GM12875 (cell line): ENCODE measurements around the gene SUN1.
A peak's percentile ranks its signal among the peaks of the same experiment; 100 is the strongest.
"Not testable (repeated sequence)": the region's sequence is repeated elsewhere in the genome, so short reads cannot be mapped to it uniquely, and the experiment has no call there.

ENCODE experiments used
- H3K4me3 ChIP-seq: one replicate; pipeline ENCODE4 v1.5.1; 2011; ENCODE audit warnings: low read depth, low read length, control low read depth
- CTCF ChIP-seq: IDR thresholded peaks from 2 replicates; pipeline ENCODE4 v1.5.1; 2011; ENCODE audit warnings: low read depth, mild to moderate bottlenecking, control low read depth, inconsistent platforms, low read length, moderate library complexity, borderline replicate concordance; ENCODE audit not compliant: insufficient read depth

Gene SUN1

GRCh38 chr7:903921-904755, 71.9 kb downstream of the SUN1 start:
- no peak for TF ChIP-seq CTCF
- H3K4me3 ChIP-seq = no peak overlapping the region

GRCh38 chr7:904847-905246, 72.6 kb downstream of the SUN1 start:
- TF ChIP-seq CTCF = no peak

GRCh38 chr7:906776-907157, 74.5 kb downstream of the SUN1 start:
- no peak overlapping the region for H3K4me3 ChIP-seq
- TF ChIP-seq CTCF = no peak

More at GRCh38 chr7:904847-905246, 72.6 kb downstream of the SUN1 start:
- H3K4me3 ChIP-seq = no peak overlapping the region

- TF ChIP-seq CTCF = no peak
- H3K4me3 ChIP-seq = no peak overlapping the region
These were observed 75.1 kb downstream of the SUN1 start for GRCh38 chr7:907158-907980.

GRCh38 chr7:908159-908581, 75.9 kb downstream of the SUN1 start:
- H3K4me3 ChIP-seq = no peak overlapping the region
- TF ChIP-seq CTCF = no peak

GRCh38 chr7:908591-909357, 76.5 kb downstream of the SUN1 start:
- peak; percentile 87 for TF ChIP-seq CTCF
- H3K4me3 ChIP-seq = not testable (repeated sequence)
